HG03460 (cell line): ENCODE data around the gene ARR3.
"Not testable (repeated sequence)": the region's sequence is repeated elsewhere in the genome, so short reads cannot be mapped to it uniquely, and the experiment has no call there.

Source experiments
- ATAC-seq: cut with Tn5 transposase; IDR thresholded peaks from one replicate; pipeline ENCODE4 v1.9.1; 2021; ENCODE audit not compliant: unreplicated experiment

The ARR3 gene

GRCh38 chrX:70268034-70268433 lies at the start of gene ARR3:
Gene ARR3 (plus strand): TSS chrX:70268334. CDS start chrX:70269386, 1,052 bp downstream.
- no peak for ATAC-seq

- no peak for ATAC-seq
Measured at GRCh38 chrX:70219938-70220764, 48.0 kb upstream of the ARR3 start.

- no peak for ATAC-seq
Measured at GRCh38 chrX:70226048-70226447, 42.1 kb upstream of the ARR3 start.

GRCh38 chrX:70226687-70227086 lies 41.4 kb upstream of the ARR3 start:
- no peak for ATAC-seq

- ATAC-seq: no peak
Measured at GRCh38 chrX:70231666-70232065, 36.5 kb upstream of the ARR3 start.

GRCh38 chrX:70234355-70234754 lies 33.8 kb upstream of the ARR3 start, which contains the start of gene AWAT1:
Gene AWAT1 (plus strand): TSS chrX:70234655. CDS start chrX:70234696, 41 bp downstream.
- no peak for ATAC-seq

- no peak for ATAC-seq
Measured at GRCh38 chrX:70240751-70241150, 27.4 kb upstream of the ARR3 start.

- no peak for ATAC-seq
Measured at GRCh38 chrX:70241501-70241900, 26.6 kb upstream of the ARR3 start.

GRCh38 chrX:70243601-70244000 lies 24.5 kb upstream of the ARR3 start:
- not testable (repeated sequence) for ATAC-seq

GRCh38 chrX:70244881-70245280 lies 23.3 kb upstream of the ARR3 start:
- no peak for ATAC-seq

- ATAC-seq: no peak
Measured at GRCh38 chrX:70247252-70247651, 20.9 kb upstream of the ARR3 start.

- ATAC-seq: no peak
Measured at GRCh38 chrX:70252491-70252890, 15.6 kb upstream of the ARR3 start.

GRCh38 chrX:70253377-70254062 lies 14.6 kb upstream of the ARR3 start:
- no peak for ATAC-seq

- no peak for ATAC-seq
Measured at GRCh38 chrX:70254063-70254400, 14.1 kb upstream of the ARR3 start.

GRCh38 chrX:70254909-70255308 lies 13.2 kb upstream of the ARR3 start:
- ATAC-seq: no peak

- no peak for ATAC-seq
Measured at GRCh38 chrX:70255452-70255851, 12.7 kb upstream of the ARR3 start.

GRCh38 chrX:70257423-70258288 lies 10.5 kb upstream of the ARR3 start:
- no peak for ATAC-seq

- ATAC-seq: no peak
Measured at GRCh38 chrX:70260104-70260503, 8.0 kb upstream of the ARR3 start, which contains the start of gene P2RY4. Gene P2RY4 (minus strand): TSS chrX:70260204. CDS start chrX:70259624, 580 bp downstream.

GRCh38 chrX:70262952-70263567 lies 5.1 kb upstream of the ARR3 start:
- ATAC-seq: no peak

- no peak for ATAC-seq
Measured at GRCh38 chrX:70264784-70265183, 3.4 kb upstream of the ARR3 start.

- not testable (repeated sequence) for ATAC-seq
Measured at GRCh38 chrX:70274029-70274428, 5.9 kb downstream of the ARR3 start.
